ENCODE results near the gene PTPRG. TPM values are rescaled to one million over a fixed set of nuclear protein-coding genes. Genes with fewer than 3 reads are reported as not detected.

Gene PTPRG
- total RNA-seq, 1 experiment from 2014 or later = 0.73 TPM

GRCh38 chr3:62277450-62277849 is 716.1 kb downstream of the PTPRG start:
- BruUV-seq (replicated peaks) = no TSS peak
- Histone ChIP-seq H3K36me3 (ENCODE audit: low read depth, low read length) (no peaks in the 10 kb centered on the region), H3K4me1 (ENCODE audit: insufficient read depth, low read length) (no peaks in the 10 kb centered on the region), H3F3A (ENCODE audit: low read length, unreplicated experiment) (no peaks in the 10 kb centered on the region), H3K4me2 (ENCODE audit: low read length) (no peak overlapping the region), H3K9me3 (ENCODE audit: low read length) (no peaks in the 10 kb centered on the region), H3K27me3 (ENCODE audit: low read length) (no peaks in the 10 kb centered on the region), H3K79me2 (ENCODE audit: low read length) (no peaks in the 10 kb centered on the region), H3K9ac (ENCODE audit: low read length) (no peak overlapping the region), H3K4me3 (ENCODE audit: low read length) (no peak overlapping the region), H3K27ac (ENCODE audit: low read length) (no peak overlapping the region), H2AFZ (ENCODE audit: low read length) (no peak overlapping the region), H3K9me2 (replicated peaks; ENCODE audit: low read length) (no peaks in the 10 kb centered on the region), H4K20me1 (ENCODE audit: low read length) (no peaks in the 10 kb centered on the region)
- CTCF ChIA-PET = no interaction called here
- no peak for TF ChIP-seq EZH2phosphoT487 (IDR thresholded peaks at IDR 0.05; ENCODE audit: borderline replicate concordance, low read length)
- no peak for TF ChIP-seq EZH2 (IDR thresholded peaks at IDR 0.05; ENCODE audit: low read length, unreplicated experiment)
- no peak for TF ChIP-seq CTCF (conservative IDR thresholded peaks at IDR 0.05; ENCODE audit: low read depth, low read length)
- no peak for ATAC-seq
- POLR2A ChIA-PET (ENCODE audit: unreplicated experiment) = no interaction called here
- intact Hi-C loops (cut with micrococcal nuclease) = no loop called here
- DNase-seq = no peak

DNA sequence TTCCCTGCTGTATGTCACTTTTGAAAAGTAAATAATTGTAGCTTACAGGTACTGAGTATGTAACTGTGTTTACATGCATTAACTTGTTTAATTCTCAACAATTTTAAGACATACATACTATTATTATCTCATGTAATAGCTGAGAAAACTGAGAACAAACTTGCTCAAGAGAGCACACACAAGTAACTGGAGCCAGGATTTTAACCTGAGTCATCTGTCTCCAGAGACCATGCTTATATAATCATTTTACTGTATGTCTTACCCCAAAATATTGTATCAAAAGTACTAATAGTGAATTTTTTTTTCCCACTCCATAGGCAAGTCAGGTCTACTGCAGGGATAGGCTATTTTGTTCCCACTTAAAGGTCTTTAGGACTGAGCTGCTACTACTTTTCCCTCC is 716.6 kb downstream of the PTPRG start:
- Histone ChIP-seq H2AFZ (ENCODE audit: low read length) (no peak overlapping the region), H3K9me3 (ENCODE audit: low read length) (no peaks in the 10 kb centered on the region), H4K20me1 (ENCODE audit: low read length) (no peaks in the 10 kb centered on the region), H3K4me1 (ENCODE audit: insufficient read depth, low read length) (no peaks in the 10 kb centered on the region), H3K4me3 (ENCODE audit: low read length) (no peak overlapping the region), H3F3A (ENCODE audit: low read length, unreplicated experiment) (no peaks in the 10 kb centered on the region), H3K36me3 (ENCODE audit: low read depth, low read length) (no peaks in the 10 kb centered on the region), H3K27me3 (ENCODE audit: low read length) (no peaks in the 10 kb centered on the region), H3K4me2 (ENCODE audit: low read length) (no peak overlapping the region), H3K9me2 (replicated peaks; ENCODE audit: low read length) (no peaks in the 10 kb centered on the region), H3K79me2 (ENCODE audit: low read length) (no peaks in the 10 kb centered on the region), H3K27ac (ENCODE audit: low read length) (no peak overlapping the region), H3K9ac (ENCODE audit: low read length) (no peak overlapping the region)
- intact Hi-C loops (cut with micrococcal nuclease) = no loop called here
- BruUV-seq (replicated peaks) = no TSS peak
- ATAC-seq (no peak), DNase-seq (no peak)
- TF ChIP-seq EZH2phosphoT487 (IDR thresholded peaks at IDR 0.05; ENCODE audit: borderline replicate concordance, low read length) = no peak
- TF ChIP-seq CTCF (conservative IDR thresholded peaks at IDR 0.05; ENCODE audit: low read depth, low read length) = no peak
- TF ChIP-seq EZH2 (IDR thresholded peaks at IDR 0.05; ENCODE audit: low read length, unreplicated experiment) = no peak
- ChIA-PET POLR2A (ENCODE audit: unreplicated experiment) (interaction anchor here (0.5 kb wide), 1 partner anchor 66 kb away, joined by 3 read pairs; no protein-coding TSS in a partner anchor), CTCF (no interaction called here)

- POLR2A ChIA-PET (ENCODE audit: unreplicated experiment) = no interaction called here
- CTCF ChIA-PET = no interaction called here
- no TSS peak for BruUV-seq (replicated peaks)
Measured at GRCh38 chr3:62281726-62282125, 720.4 kb downstream of the PTPRG start.

More at GRCh38 chr3:62281726-62282125, 720.4 kb downstream of the PTPRG start:
- ATAC-seq (peak; percentile 62), DNase-seq (no peak)
- Histone ChIP-seq H3K9me3 (ENCODE audit: low read length) (no peaks in the 10 kb centered on the region), H3K27me3 (ENCODE audit: low read length) (no peaks in the 10 kb centered on the region), H3F3A (ENCODE audit: low read length, unreplicated experiment) (no peaks in the 10 kb centered on the region), H3K79me2 (ENCODE audit: low read length) (no peaks in the 10 kb centered on the region), H3K4me3 (ENCODE audit: low read length) (no peak overlapping the region), H3K9ac (ENCODE audit: low read length) (no peak overlapping the region), H3K9me2 (replicated peaks; ENCODE audit: low read length) (no peaks in the 10 kb centered on the region), H4K20me1 (ENCODE audit: low read length) (no peaks in the 10 kb centered on the region), H3K27ac (ENCODE audit: low read length) (no peak overlapping the region), H3K4me2 (ENCODE audit: low read length) (no peak overlapping the region), H3K36me3 (ENCODE audit: low read depth, low read length) (no peaks in the 10 kb centered on the region), H3K4me1 (ENCODE audit: insufficient read depth, low read length) (no peaks in the 10 kb centered on the region), H2AFZ (ENCODE audit: low read length) (no peak overlapping the region)
- intact Hi-C loops (cut with micrococcal nuclease) = no loop called here
- TF ChIP-seq CTCF (conservative IDR thresholded peaks at IDR 0.05; ENCODE audit: low read depth, low read length) (no peak), EZH2phosphoT487 (IDR thresholded peaks at IDR 0.05; ENCODE audit: borderline replicate concordance, low read length) (no peak), EZH2 (IDR thresholded peaks at IDR 0.05; ENCODE audit: low read length, unreplicated experiment) (no peak)

Measured in PC-3 (cell line).